HepG2 (cell line): ENCODE results near the gene CLDN14. TPM values are rescaled to one million over a fixed set of nuclear protein-coding genes. Genes with fewer than 3 reads are reported as not detected.
"Not testable (repeated sequence)": the region's sequence is repeated elsewhere in the genome, so short reads cannot be mapped to it uniquely, and the experiment has no call there.

Source experiments
- ATAC-seq: fragments of 200-7000 bp; cut with Tn5 transposase; 3 replicates; pipeline ENCODE4 v1.9.1; 2020; ENCODE audit warnings: mild to moderate bottlenecking, moderate library complexity
- BruUV-seq: library from RNA; stranded (reverse); fragments of 400-500 nt; replicated peaks from 2 replicates; lab custom pipeline; 2021; lab: Mats Ljungman, UMichigan
- CTCF ChIA-PET: fragments of 300-600 bp; formaldehyde crosslinking; extraction: SDS; loops from one replicate; lab custom pipeline; 2021; ENCODE audit warnings: low total read pairs, inconsistent platforms, low intra/inter-chr PET ratio; lab: Yijun Ruan, JAX
- POLR2A ChIA-PET: fragments of 350-600 bp; sonication (Branson Sonifier 250); formaldehyde crosslinking; loops from one replicate; lab custom pipeline; 2020; ENCODE audit warnings: antibody characterized with exemption, inconsistent platforms; lab: Yijun Ruan, JAX
- DNase-seq: peaks from one replicate; pipeline ENCODE4 v3.0.0-alpha.2; 2015; ENCODE audit warnings: low spot score
- FAIRE-seq: peaks from 3 replicates; lab custom pipeline; 2011; peaks lifted over from hg19 to GRCh38; lab: Jason Lieb, UNC
- H2AFZ ChIP-seq: one replicate; pipeline ENCODE4 v1.6.1; 2011; ENCODE audit warnings: low read length, inconsistent platforms
- H3K27ac ChIP-seq: fragments of 300-600 bp; 3 replicates; pipeline ENCODE4 v1.8.0; 2011; ENCODE audit warnings: mixed run types, mild to moderate bottlenecking, mixed read lengths, low read length, inconsistent platforms; ENCODE audit not compliant: insufficient read depth; ENCODE audit errors: extremely low read length
- H3K27me3 ChIP-seq, 2 experiments: fragments of 200-600 bp in 1 of 2; 2 replicates in 1 of 2; 3 replicates in 1 of 2; pipeline versions ENCODE4 v1.6.0 to v1.8.0; 2011; ENCODE audit warnings: low read length in 2 of 2, mild to moderate bottlenecking in 2 of 2, moderate library complexity in 2 of 2, inconsistent platforms in 1 of 2; ENCODE audit not compliant: insufficient read depth in 2 of 2, control insufficient read depth in 1 of 2
- H3K36me3 ChIP-seq, 2 experiments: fragments of 200-600 bp in 1 of 2; replicated peaks in 1 of 2; 2 replicates in 1 of 2; 3 replicates in 1 of 2; pipeline versions ENCODE4 v1.5.1 to v1.8.0; 2011; ENCODE audit warnings: low read length in 2 of 2, inconsistent platforms in 1 of 2; ENCODE audit not compliant: insufficient read depth in 2 of 2, control insufficient read depth in 1 of 2
- H3K4me1 ChIP-seq: 2 replicates; pipeline ENCODE4 v1.5.1; 2012; ENCODE audit warnings: low read length, inconsistent platforms; ENCODE audit not compliant: insufficient read depth
- H3K4me2 ChIP-seq: 2 replicates; pipeline ENCODE4 v1.6.0; 2011; ENCODE audit warnings: low read depth, low read length, inconsistent platforms
- H3K4me3 ChIP-seq, 3 experiments: fragments of 200-600 bp in 1 of 3; sonication (generic), shearing (Covaris generic) in 1 of 3; replicated peaks in 1 of 3; 2 replicates each; pipeline ENCODE4 v1.5.1; 2011 to 2016; ENCODE audit warnings: low read length in 3 of 3, inconsistent platforms in 2 of 3, low read depth in 2 of 3, mild to moderate bottlenecking in 2 of 3, control low read depth in 1 of 3, mixed read lengths in 1 of 3; ENCODE audit not compliant: insufficient read depth in 1 of 3
- H3K79me2 ChIP-seq: one replicate; pipeline ENCODE4 v1.6.1; 2011; ENCODE audit warnings: low read length, inconsistent platforms; ENCODE audit not compliant: insufficient read depth
- H3K9ac ChIP-seq: 2 replicates; pipeline ENCODE4 v1.6.0; 2011; ENCODE audit warnings: mild to moderate bottlenecking, low read depth, low read length, inconsistent platforms; ENCODE audit not compliant: insufficient read depth
- H3K9me3 ChIP-seq: 2 replicates; pipeline ENCODE4 v1.5.1; 2012; ENCODE audit warnings: mild to moderate bottlenecking, low read length
- H4K20me1 ChIP-seq: 2 replicates; pipeline ENCODE4 v1.6.0; 2011; ENCODE audit warnings: inconsistent platforms, mild to moderate bottlenecking, low read length, moderate library complexity; ENCODE audit not compliant: insufficient read depth
- KAT2B ChIP-seq: fragments of 150-350 bp; IDR thresholded peaks from 2 replicates; pipeline ENCODE4 v1.6.1; 2014; ENCODE audit warnings: low read depth, low read length, borderline replicate concordance
- NFE2L2 ChIP-seq: fragments of 150-350 bp; IDR thresholded peaks from 2 replicates; pipeline ENCODE4 v1.6.1; 2014; ENCODE audit warnings: low read length
- NR2F6 ChIP-seq, 2 experiments: IDR thresholded peaks; 2 replicates each; pipeline ENCODE4 v1.6.1; 2016; ENCODE audit warnings: antibody characterized with exemption in 1 of 2, mild to moderate bottlenecking in 1 of 2
- PRPF4 ChIP-seq: fragments of 200-400 bp; formaldehyde crosslinking; IDR thresholded peaks from 2 replicates; pipeline ENCODE4 v1.6.1; 2016; ENCODE audit warnings: low read length, low read depth; ENCODE audit not compliant: poor library complexity, severe bottlenecking
- TCF12 ChIP-seq, 2 experiments: fragments of 450-650 bp in 1 of 2; sonication (generic) in 1 of 2; formaldehyde crosslinking in 1 of 2; IDR thresholded peaks; 2 replicates each; pipeline versions ENCODE4 v1.6.1 to v1.8.0; 2017 to 2022; ENCODE audit warnings: antibody characterized with exemption in 1 of 2, mild to moderate bottlenecking in 1 of 2, missing genetic modification reagents in 1 of 2, moderate library complexity in 1 of 2
- TGIF2 ChIP-seq: IDR thresholded peaks from 2 replicates; pipeline ENCODE4 v1.6.1; 2016; ENCODE audit warnings: control low read depth, missing compliant biosample characterization
- ZNF282 ChIP-seq: fragments of 450-650 bp; IDR thresholded peaks from 2 replicates; pipeline ENCODE4 v1.6.1; 2018; ENCODE audit not compliant: partially characterized antibody
- ZNF317 ChIP-seq: sonication (generic); formaldehyde crosslinking; IDR thresholded peaks from 2 replicates; pipeline ENCODE4 v1.5.0; 2020; ENCODE audit warnings: mild to moderate bottlenecking, missing genetic modification reagents
- ZNF616 ChIP-seq: sonication (generic); formaldehyde crosslinking; IDR thresholded peaks from 2 replicates; pipeline ENCODE4 v1.5.0; 2020; ENCODE audit warnings: low read depth, mild to moderate bottlenecking, missing genetic modification reagents
- WGBS: methylation state at CpG from one replicate; pipeline ENCODE4 v1.1.6; 2017; ENCODE audit warnings: low lambda C conversion rate; 5-methylcytosine and 5-hydroxymethylcytosine counted together
- in situ Hi-C: cut with HindIII; loops from 2 replicates; pipeline ENCODE4 v1.10.0; 2017; ENCODE audit warnings: low pct_unique_long_range_greater_than_20kb; ENCODE audit not compliant: extremely low pct_ligation_motif_present
- intact Hi-C: fragments of 100-400 bp; cut with micrococcal nuclease; formaldehyde crosslinking; loops from one replicate; pipeline ENCODE4 v1.10.0; 2022; ENCODE audit not compliant: unreplicated experiment
- polyA plus RNA-seq, 8 experiments: library from polyadenylated mRNA; depleted of rRNA in 3 of 8; stranded (reverse) in 7 of 8; unstranded in 1 of 8; fragments of >200 nt; fragmentation: Illumina TruSeq in 4 of 8; extraction: Trizol in 4 of 8; gene quantifications; 2 replicates each; pipeline versions ENCODE4 v1.2.1 to v1.2.3, GENCODE V29; 2011 to 2016; ENCODE audit warnings: low read depth in 4 of 8, missing spikeins in 1 of 8, mixed read lengths in 1 of 8; ENCODE audit not compliant: insufficient read depth in 1 of 8
- total RNA-seq, 5 experiments: library from RNA; depleted of rRNA; stranded (reverse); fragments of >200 nt; fragmentation: Illumina TruSeq; extraction: Trizol; gene quantifications; 2 replicates each; pipeline ENCODE4 v1.2.3, GENCODE V29; 2016; ENCODE audit warnings: low read depth in 1 of 5
- TF ChIP-seq, protein P1 (sequence below): sonication (generic); formaldehyde crosslinking; IDR thresholded peaks from 2 replicates; pipeline ENCODE4 v1.5.0; 2020; ENCODE audit warnings: mild to moderate bottlenecking, missing genetic modification reagents

The CLDN14 gene
- total and polyA plus RNA-seq, 2 of the 13 experiments (the other 11 are each of a cell fraction or from before 2014, with no cell fraction given) = 1.1 to 1.4 TPM

DNA sequence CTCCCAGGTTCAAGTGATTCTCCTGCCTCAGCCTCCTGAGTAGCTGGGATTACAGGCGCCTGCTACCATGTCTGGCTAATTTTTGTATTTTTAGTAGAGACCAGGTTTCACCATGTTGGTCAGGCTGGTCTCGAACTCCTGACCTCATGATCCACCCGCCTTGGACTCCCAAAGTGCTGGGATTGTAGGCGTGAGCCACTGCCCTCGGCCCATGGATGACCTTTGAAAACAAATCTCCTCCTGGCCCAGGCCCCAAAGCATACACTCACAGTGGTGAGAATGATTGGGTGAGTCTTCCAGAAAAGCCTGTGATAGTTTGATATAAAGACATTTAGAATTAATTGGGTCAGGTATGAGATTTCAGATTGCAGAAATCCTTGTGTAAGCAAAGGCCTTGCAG, 3.4 kb downstream of the CLDN14 start:
- intact Hi-C loops = not testable (repeated sequence)

GRCh38 chr21:36474591-36474990, 5.3 kb downstream of the CLDN14 start:
- H3K36me3 ChIP-seq = no peaks in the 10 kb centered on the region
- ATAC-seq (no peak), DNase-seq (no peak)
- H3K9me3 ChIP-seq = no peaks in the 10 kb centered on the region
- POLR2A ChIA-PET = no interaction called here
- peaks cover 55% of the 10 kb centered on the region for H3K4me1 ChIP-seq
- BruUV-seq = no TSS peak
- H3K79me2 ChIP-seq = peaks cover 14% of the 10 kb centered on the region
- in situ Hi-C loops (no loop called here), intact Hi-C loops (no loop called here)
- CTCF ChIA-PET = no interaction called here
- no peaks in the 10 kb centered on the region for H4K20me1 ChIP-seq
- WGBS = 87% methylated on average over 6 of the region's 6 CpGs
- H3K9ac ChIP-seq = no peak overlapping the region
- TF ChIP-seq NR2F6 (IDR thresholded peaks at IDR 0.05) (no peak), NR2F6 (CRISPR knock-in tag; IDR thresholded peaks at IDR 0.05) (no peak), TCF12 (IDR thresholded peaks at IDR 0.05) (no peak), TCF12 (CRISPR knock-in tag; IDR thresholded peaks at IDR 0.05) (no peak), NFE2L2 (no peak), KAT2B (no peak), TGIF2 (CRISPR knock-in tag) (no peak), ZNF616 (CRISPR knock-in tag) (no peak), ZNF282 (no peak), PRPF4 (no peak)
- TF ChIP-seq, protein P1, sequence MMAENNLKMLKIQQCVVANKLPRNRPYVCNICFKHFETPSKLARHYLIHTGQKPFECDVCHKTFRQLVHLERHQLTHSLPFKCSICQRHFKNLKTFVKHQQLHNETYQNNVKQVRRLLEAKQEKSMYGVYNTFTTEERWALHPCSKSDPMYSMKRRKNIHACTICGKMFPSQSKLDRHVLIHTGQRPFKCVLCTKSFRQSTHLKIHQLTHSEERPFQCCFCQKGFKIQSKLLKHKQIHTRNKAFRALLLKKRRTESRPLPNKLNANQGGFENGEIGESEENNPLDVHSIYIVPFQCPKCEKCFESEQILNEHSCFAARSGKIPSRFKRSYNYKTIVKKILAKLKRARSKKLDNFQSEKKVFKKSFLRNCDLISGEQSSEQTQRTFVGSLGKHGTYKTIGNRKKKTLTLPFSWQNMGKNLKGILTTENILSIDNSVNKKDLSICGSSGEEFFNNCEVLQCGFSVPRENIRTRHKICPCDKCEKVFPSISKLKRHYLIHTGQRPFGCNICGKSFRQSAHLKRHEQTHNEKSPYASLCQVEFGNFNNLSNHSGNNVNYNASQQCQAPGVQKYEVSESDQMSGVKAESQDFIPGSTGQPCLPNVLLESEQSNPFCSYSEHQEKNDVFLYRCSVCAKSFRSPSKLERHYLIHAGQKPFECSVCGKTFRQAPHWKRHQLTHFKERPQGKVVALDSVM (CRISPR knock-in tag) = no peak
- TF ChIP-seq, all 625 proteins: peak for 0
- Histone ChIP-seq H3K4me3 (no peak overlapping the region), H2AFZ (no peak overlapping the region), H3K27me3 (no peaks in the 10 kb centered on the region; a peak in 1 of 5 replicates), H3K27ac (no peak overlapping the region), H3K4me2 (no peak overlapping the region)
- FAIRE-seq = no peak

More for the DNA sequence above, 3.4 kb downstream of the CLDN14 start:
- 0 out of 2 replicates have a peak, but pooled peaks have one; percentile 9 for TF ChIP-seq ZNF317 (CRISPR knock-in tag)
- H4K20me1 ChIP-seq, in situ Hi-C loops, POLR2A ChIA-PET, CTCF ChIA-PET, H3K4me3 ChIP-seq, H2AFZ ChIP-seq, FAIRE-seq, H3K27me3 ChIP-seq, BruUV-seq, H3K36me3 ChIP-seq, H3K9me3 ChIP-seq, ATAC-seq, DNase-seq: not testable (repeated sequence)
- H3K4me1 ChIP-seq = peaks cover 62% of the 10 kb centered on the region
- WGBS = 84% methylated on average over 4 of the region's 5 CpGs
- H3K4me2 ChIP-seq = peak overlapping the region; percentile 96; the same call in 1 of the 2 replicates
- H3K27ac ChIP-seq = peak overlapping the region; percentile 48
- peaks cover 15% of the 10 kb centered on the region for H3K79me2 ChIP-seq
- 0 out of 2 replicates have a peak overlapping the region, but pooled peaks have one; percentile 54 for H3K9ac ChIP-seq
